Measurements from ENCODE around the gene GALNT2. TPM values are rescaled to one million over a fixed set of nuclear protein-coding genes. Genes with fewer than 3 reads are reported as not detected.

Gene GALNT2
- total and polyA plus RNA-seq, 2 of the 4 experiments (the other 2 are of a cell fraction), result 50.4 to 189 TPM

GRCh38 chr1:230255991-230256390, 189.0 kb downstream of the GALNT2 start:
- intact Hi-C loops (cut with micrococcal nuclease) (no loop called here), in situ Hi-C loops (cut with MboI; ENCODE audit: low sequenced_read_pairs) (no loop called here), dilution Hi-C loops (cut with HindIII; ENCODE audit: low sequenced_read_pairs, unreplicated experiment) (no loop called here)
- BruUV-seq (replicated peaks), result no TSS peak
- H3K18ac ChIP-seq (ENCODE audit: low read depth, low read length), result no peak overlapping the region
- no peak overlapping the region for H2AFZ ChIP-seq (replicated peaks; ENCODE audit: low read length, poor library complexity)
- no peak overlapping the region for H3K14ac ChIP-seq (replicated peaks; ENCODE audit: low read depth, low read length)
- H3K79me1 ChIP-seq (ENCODE audit: low read depth in 1 of 2, low read length in 2 of 2), result peaks cover 9 to 18% of the 10 kb centered on the region in 2 experiments; a peak in 2 of 4 replicates
- H3K56ac ChIP-seq (ENCODE audit: extremely low read depth, insufficient read depth, low read length), result no peak overlapping the region
- no peak overlapping the region for H3K4me2 ChIP-seq (ENCODE audit: low read depth, low read length)
- no peak overlapping the region for H2AK5ac ChIP-seq (ENCODE audit: low read depth, low read length)
- H4K5ac ChIP-seq (ENCODE audit: low read depth, low read length), result no peak overlapping the region
- no peak overlapping the region for H4K8ac ChIP-seq (ENCODE audit: low read depth in 2 of 2, low read length in 2 of 2)
- TF ChIP-seq SMC3 (IDR thresholded peaks at IDR 0.05; ENCODE audit: low read depth, low read length) (no peak), FOS (IDR thresholded peaks at IDR 0.05; ENCODE audit: low read depth, low read length) (no peak), RAD21 (IDR thresholded peaks at IDR 0.05; ENCODE audit: low read length) (no peak), POLR2A (IDR thresholded peaks at IDR 0.05; ENCODE audit: low read depth, low read length) (no peak), MXI1 (IDR thresholded peaks at IDR 0.05; ENCODE audit: borderline replicate concordance, low read depth, low read length) (no peak), CHD1 (IDR thresholded peaks at IDR 0.05; ENCODE audit: low read depth, low read length) (no peak), NFE2L2 (IDR thresholded peaks at IDR 0.05; ENCODE audit: low read depth, low read length) (no peak), MAZ (IDR thresholded peaks at IDR 0.05; ENCODE audit: borderline replicate concordance, low read depth, low read length) (no peak), CTCF (conservative IDR thresholded peaks at IDR 0.05; ENCODE audit: low read depth, low read length) (no peak)
- TF ChIP-seq, protein P1, sequence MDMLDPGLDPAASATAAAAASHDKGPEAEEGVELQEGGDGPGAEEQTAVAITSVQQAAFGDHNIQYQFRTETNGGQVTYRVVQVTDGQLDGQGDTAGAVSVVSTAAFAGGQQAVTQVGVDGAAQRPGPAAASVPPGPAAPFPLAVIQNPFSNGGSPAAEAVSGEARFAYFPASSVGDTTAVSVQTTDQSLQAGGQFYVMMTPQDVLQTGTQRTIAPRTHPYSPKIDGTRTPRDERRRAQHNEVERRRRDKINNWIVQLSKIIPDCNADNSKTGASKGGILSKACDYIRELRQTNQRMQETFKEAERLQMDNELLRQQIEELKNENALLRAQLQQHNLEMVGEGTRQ (IDR thresholded peaks at IDR 0.05; ENCODE audit: low read depth, low read length), result no peak
- no peaks in the 10 kb centered on the region for H3K27me3 ChIP-seq (ENCODE audit: control insufficient read depth, insufficient read depth, low read length)
- H3K9ac ChIP-seq (ENCODE audit: low read depth, low read length), result no peak overlapping the region
- no peak overlapping the region for H2BK15ac ChIP-seq (ENCODE audit: low read depth, low read length)
- no peaks in the 10 kb centered on the region for H3K4me1 ChIP-seq (ENCODE audit: control insufficient read depth, insufficient read depth, low read length)
- H3K23ac ChIP-seq (ENCODE audit: low read depth, low read length), result no peak overlapping the region
- peaks cover 32% of the 10 kb centered on the region for H3K36me3 ChIP-seq (ENCODE audit: control insufficient read depth, insufficient read depth, low read length)
- no peak overlapping the region for H2BK20ac ChIP-seq (ENCODE audit: low read depth, low read length)
- no peak overlapping the region for H3K4ac ChIP-seq (ENCODE audit: low read depth, low read length)
- ATAC-seq (ENCODE audit: low read depth), result no peak
- H3K4me3 ChIP-seq (ENCODE audit: insufficient read depth, low read depth, low read length), result no peak overlapping the region
- WGBS, 2 experiments (ENCODE audit: extremely low coverage in 2 of 2, insufficient read length in 1 of 2), result 100% methylated on average over 5 of the region's 10 CpGs; no CpG with 5 or more reads in 1 of the 2 experiments
- no peak overlapping the region for H2AK9ac ChIP-seq (replicated peaks; ENCODE audit: low read depth, low read length, poor library complexity)
- CTCF ChIA-PET, result no interaction called here
- H3K9me3 ChIP-seq (ENCODE audit: control insufficient read depth, insufficient read depth, low read length), result no peaks in the 10 kb centered on the region
- H2BK120ac ChIP-seq (ENCODE audit: low read depth, low read length), result no peak overlapping the region
- H3K9me1 ChIP-seq (ENCODE audit: insufficient read depth, low read length), result peaks cover 6% of the 10 kb centered on the region; the same call in 1 of the 2 replicates
- no peak overlapping the region for H3K27ac ChIP-seq (ENCODE audit: insufficient read depth, low read length)
- DNase-seq, result no peak
- no peak overlapping the region for H2BK5ac ChIP-seq (ENCODE audit: low read depth, low read length, poor library complexity, severe bottlenecking)
- POLR2A ChIA-PET (ENCODE audit: unreplicated experiment), result no interaction called here
- H4K91ac ChIP-seq (ENCODE audit: insufficient read depth, low read depth, low read length), result no peak overlapping the region
- H4K20me1 ChIP-seq (ENCODE audit: insufficient read depth, low read length), result no peaks in the 10 kb centered on the region

Measured in IMR-90 (cell line).